GM04504 (cell line): ENCODE data around the gene IRF5.
"Not testable (repeated sequence)": the region's sequence is repeated elsewhere in the genome, so short reads cannot be mapped to it uniquely, and the experiment has no call there.

Experiments
- DNase-seq: peaks from one replicate; pipeline ENCODE4 v3.0.0-alpha.2; 2012; ENCODE audit warnings: low read depth

The IRF5 gene

DNA sequence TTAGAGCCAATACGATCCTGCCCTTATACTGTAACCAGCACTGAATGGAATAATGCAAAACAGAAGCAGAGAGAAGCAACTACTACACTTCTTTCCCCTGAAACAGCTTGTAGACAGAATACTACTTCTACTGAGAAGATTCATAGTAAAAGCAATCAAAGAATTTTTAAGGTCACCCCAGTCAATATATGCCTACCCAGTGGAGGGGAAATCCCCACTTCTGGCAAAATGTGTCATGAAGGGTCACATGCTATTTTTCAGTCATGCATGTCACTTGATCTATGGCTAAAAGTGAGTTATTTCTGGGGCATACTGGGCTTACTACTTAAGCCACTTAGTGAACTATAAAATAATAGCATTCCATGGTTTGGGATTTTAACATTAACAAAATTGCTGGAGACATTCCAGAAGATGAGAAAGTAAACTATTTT, 25.6 kb downstream of the IRF5 start:
- no peak for DNase-seq

GRCh38 chr7:128968624-128969023, 30.9 kb downstream of the IRF5 start:
- DNase-seq = no peak

DNA sequence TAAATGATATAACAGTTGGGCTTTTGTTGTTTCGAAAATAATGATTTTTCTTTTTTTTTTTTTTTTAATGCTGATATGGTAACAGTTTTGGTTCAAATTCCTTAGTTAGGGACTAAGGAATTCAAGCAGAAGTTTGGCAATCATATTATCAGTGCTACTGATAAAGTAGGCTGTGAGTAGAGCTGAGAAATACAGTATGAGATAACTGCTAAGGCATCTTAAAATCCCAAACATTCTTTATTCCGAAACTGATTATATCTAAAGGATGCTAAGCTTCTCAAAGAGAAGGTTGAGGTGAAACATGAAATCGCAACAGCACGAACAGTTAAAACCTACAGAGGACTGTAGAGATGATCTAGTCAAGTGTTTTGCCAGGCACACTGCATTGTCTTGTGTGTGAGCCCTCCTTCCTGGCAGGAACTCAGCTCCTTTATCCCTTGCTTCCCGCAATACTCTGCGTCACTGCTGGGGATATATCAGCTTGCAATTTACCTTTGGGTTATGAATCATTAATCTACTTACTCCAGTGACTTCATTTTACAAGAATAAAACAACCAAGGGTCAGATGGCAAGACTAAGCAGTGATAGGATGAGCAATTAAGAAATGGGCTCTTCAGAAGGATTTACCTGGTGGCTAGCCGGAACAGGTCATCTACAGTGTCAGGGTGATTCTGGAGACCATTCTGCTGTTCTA, 36.7 kb downstream of the IRF5 start:
- DNase-seq = no peak

GRCh38 chr7:128982105-128982504, 44.4 kb downstream of the IRF5 start:
- DNase-seq = no peak

DNA sequence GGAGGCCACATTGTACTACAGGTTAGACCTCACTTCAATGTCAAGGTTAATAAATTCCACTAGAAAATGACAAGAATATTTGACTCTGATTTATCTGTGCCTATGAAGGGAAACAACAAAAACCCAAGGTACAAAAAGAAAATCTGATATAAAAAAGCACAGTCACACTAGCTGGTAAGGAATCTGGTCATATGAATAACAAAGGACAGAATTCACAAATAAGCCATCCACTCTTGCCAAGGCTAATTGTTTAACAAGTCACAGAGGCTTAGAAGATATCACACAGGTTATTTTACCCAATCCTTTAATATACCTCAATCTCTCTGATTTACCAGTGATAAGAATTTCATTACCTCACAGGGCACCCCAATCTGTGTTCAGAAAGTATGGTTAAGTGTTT, 47.9 kb downstream of the IRF5 start:
- DNase-seq = no peak

DNA sequence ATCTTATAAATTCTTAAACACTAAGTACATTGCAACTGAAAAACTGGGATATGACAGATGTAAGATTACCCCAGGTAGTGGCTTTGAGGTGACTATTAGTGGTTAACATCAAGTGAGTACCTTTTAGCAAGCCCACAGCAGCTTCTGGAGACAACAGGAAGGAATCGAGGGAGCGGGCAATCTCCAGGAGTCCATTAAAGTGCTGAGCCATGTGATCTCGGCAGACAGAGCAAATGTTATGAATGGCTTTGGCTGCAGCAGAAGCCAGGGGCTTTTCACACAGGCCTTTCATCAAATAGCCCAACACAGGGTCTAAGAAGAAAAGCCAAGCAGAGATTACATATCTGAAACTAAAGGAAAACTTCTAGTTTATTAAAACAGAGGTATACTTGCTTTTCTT, 48.9 kb downstream of the IRF5 start:
- DNase-seq = no peak

- DNase-seq = no peak
These were observed 50.6 kb downstream of the IRF5 start for GRCh38 chr7:128988372-128988771.

DNA sequence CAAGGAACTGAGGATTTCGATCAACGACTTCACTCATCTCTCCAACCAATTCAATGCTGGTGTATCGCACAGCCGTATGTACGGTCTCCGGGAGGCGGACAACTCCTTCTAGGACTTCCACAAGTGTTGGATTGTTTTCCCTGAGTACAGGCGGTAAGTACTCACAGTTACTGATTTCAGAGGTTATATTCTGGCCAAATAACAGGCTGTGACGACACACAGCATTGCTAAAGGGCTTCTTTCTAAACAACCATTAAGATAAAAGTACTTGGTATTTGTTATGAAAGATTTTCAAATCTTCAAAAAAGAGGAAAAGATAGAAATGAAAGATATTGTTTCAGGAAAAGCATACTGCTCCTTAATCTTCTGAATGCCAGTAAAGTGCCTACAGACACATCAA, 52.2 kb downstream of the IRF5 start:
- no peak for DNase-seq

DNA sequence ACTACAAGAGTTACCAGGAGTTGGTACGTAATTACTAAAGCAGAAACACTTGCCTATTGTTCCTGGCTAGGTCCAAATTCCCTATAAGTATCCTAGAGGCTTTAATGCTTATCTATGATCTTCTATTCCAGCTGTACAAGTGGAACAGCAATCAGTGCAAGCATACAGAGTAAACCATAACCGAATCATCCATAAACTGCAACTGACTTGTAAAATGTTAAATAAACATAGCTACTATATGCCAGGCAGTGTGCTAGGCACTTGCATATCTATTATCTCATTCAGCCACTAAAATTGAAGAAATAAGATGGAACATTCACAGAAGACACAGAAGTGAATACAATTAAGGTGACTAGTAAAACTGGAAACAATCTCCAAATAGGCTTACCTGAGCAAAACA, 55.7 kb downstream of the IRF5 start:
- DNase-seq = no peak

GRCh38 chr7:128994560-128994959, 56.8 kb downstream of the IRF5 start:
- DNase-seq = not testable (repeated sequence)

- DNase-seq = no peak
These were observed 59.5 kb downstream of the IRF5 start for GRCh38 chr7:128997181-128997580.
